K562 (cell line): Measurements from ENCODE around the gene CSF2. TPM values are rescaled to one million over a fixed set of nuclear protein-coding genes. Genes with fewer than 3 reads are reported as not detected.

Experiments used
- ATAC-seq: fragments of 200-7000 bp; cut with Tn5 transposase; 3 replicates; pipeline ENCODE4 v1.9.1; 2020; ENCODE audit warnings: moderate library complexity
- BruUV-seq: library from RNA; stranded (reverse); fragments of 400-500 nt; replicated peaks from 2 replicates; lab custom pipeline; 2021; lab: Mats Ljungman, UMichigan
- CTCF ChIA-PET: fragments of 300-600 bp; formaldehyde crosslinking; extraction: SDS; loops from one replicate; lab custom pipeline; 2021; ENCODE audit warnings: low intra/inter-chr PET ratio; lab: Yijun Ruan, JAX
- POLR2A ChIA-PET: fragments of 300-600, 350-650 bp; sonication (Branson Sonifier 250); formaldehyde crosslinking; extraction: SDS; loops from one replicate; lab custom pipeline; 2021; ENCODE audit warnings: antibody characterized with exemption, inconsistent platforms; lab: Yijun Ruan, JAX
- DNase-seq, 4 experiments: peaks; one replicate each; pipeline versions ENCODE4 v3.0.0 to v3.0.0-alpha.2; 2011 to 2018; ENCODE audit warnings: low spot score in 3 of 4, mixed read lengths in 3 of 4; ENCODE audit errors: extremely low read depth in 1 of 4
- FAIRE-seq: peaks from 2 replicates; lab custom pipeline; 2011; peaks lifted over from hg19 to GRCh38; lab: Jason Lieb, UNC
- H2AFZ ChIP-seq: 2 replicates; pipeline ENCODE4 v1.6.0; 2011; ENCODE audit warnings: low read depth, low read length, control low read depth, inconsistent platforms
- H3K27ac ChIP-seq: fragments of 200-600 bp; 3 replicates; pipeline ENCODE4 v1.8.0; 2011; ENCODE audit warnings: low read depth, mild to moderate bottlenecking, control low read depth, inconsistent platforms, low read length, moderate library complexity, mixed read lengths; ENCODE audit errors: extremely low read depth
- H3K27me3 ChIP-seq, 2 experiments: fragments of 300-600 bp in 1 of 2; 2 replicates in 1 of 2; 3 replicates in 1 of 2; pipeline versions ENCODE4 v1.6.0 to v1.8.0; 2011; ENCODE audit warnings: inconsistent platforms in 2 of 2, low read length in 2 of 2, mild to moderate bottlenecking in 1 of 2, mixed read lengths in 1 of 2, moderate library complexity in 1 of 2; ENCODE audit not compliant: control insufficient read depth in 2 of 2, insufficient read depth in 2 of 2
- H3K36me3 ChIP-seq: fragments of 300-600 bp; 3 replicates; pipeline ENCODE4 v1.8.0; 2011; ENCODE audit warnings: mild to moderate bottlenecking, low read length, inconsistent platforms; ENCODE audit not compliant: control insufficient read depth, insufficient read depth
- H3K4me1 ChIP-seq, 2 experiments: fragments of 200-600 bp in 1 of 2; replicated peaks in 1 of 2; 2 replicates in 1 of 2; 3 replicates in 1 of 2; pipeline versions ENCODE4 v1.5.1 to v1.8.0; 2011; ENCODE audit warnings: inconsistent platforms in 2 of 2, low read length in 2 of 2, mild to moderate bottlenecking in 1 of 2, mixed read lengths in 1 of 2, moderate library complexity in 1 of 2; ENCODE audit not compliant: control insufficient read depth in 2 of 2, insufficient read depth in 2 of 2
- H3K4me2 ChIP-seq: 2 replicates; pipeline ENCODE4 v1.6.1; 2011; ENCODE audit warnings: low read length, control low read depth, inconsistent platforms, mixed read lengths; ENCODE audit not compliant: insufficient read depth
- H3K4me3 ChIP-seq: fragments of 200-600 bp; sonication (generic), shearing (Covaris generic); 2 replicates; pipeline ENCODE4 v1.5.1; 2016; ENCODE audit warnings: control low read depth, inconsistent platforms
- H3K79me2 ChIP-seq: fragments of 200-600 bp; 3 replicates; pipeline ENCODE4 v1.8.0; 2011; ENCODE audit warnings: low read length, inconsistent platforms; ENCODE audit not compliant: control insufficient read depth, insufficient read depth
- H3K9ac ChIP-seq, 2 experiments: 2 replicates each; pipeline versions ENCODE4 v1.6.0 to v1.6.1; 2011; ENCODE audit warnings: low read depth in 2 of 2, low read length in 2 of 2, control low read depth in 1 of 2, inconsistent platforms in 1 of 2, mild to moderate bottlenecking in 1 of 2, mixed read lengths in 1 of 2; ENCODE audit not compliant: insufficient read depth in 1 of 2
- H3K9me1 ChIP-seq: one replicate; pipeline ENCODE4 v1.6.0; 2011; ENCODE audit warnings: inconsistent platforms, mild to moderate bottlenecking, low read length, moderate library complexity; ENCODE audit not compliant: control insufficient read depth, insufficient read depth
- H3K9me3 ChIP-seq: replicated peaks from 2 replicates; pipeline ENCODE4 v1.5.1; 2011; ENCODE audit warnings: low read depth, low read length, inconsistent platforms; ENCODE audit not compliant: control insufficient read depth, insufficient read depth
- H4K20me1 ChIP-seq: replicated peaks from 2 replicates; pipeline ENCODE4 v1.6.1; 2011; ENCODE audit warnings: low read length, inconsistent platforms, mixed read lengths; ENCODE audit not compliant: control insufficient read depth, insufficient read depth
- ATF7 ChIP-seq: fragments of 450-650 bp; IDR thresholded peaks from 2 replicates; pipeline ENCODE4 v1.7.1; 2014; ENCODE audit warnings: mild to moderate bottlenecking, moderate library complexity
- NCOA1 ChIP-seq: fragments of 450-650 bp; IDR thresholded peaks from 2 replicates; pipeline ENCODE4 v1.6.1; 2016; ENCODE audit warnings: low read depth
- NFATC3 ChIP-seq: fragments of 450-650 bp; IDR thresholded peaks from 2 replicates; pipeline ENCODE4 v1.6.1; 2017; ENCODE audit warnings: mild to moderate bottlenecking
- PHF8 ChIP-seq: fragments of 200-600 bp; sonication (generic); IDR thresholded peaks from 2 replicates; pipeline ENCODE4 v1.6.1; 2012; ENCODE audit warnings: mixed run types, mild to moderate bottlenecking, inconsistent platforms, low read length, moderate library complexity, borderline replicate concordance
- PRMT5 ChIP-seq: sonication (generic); formaldehyde crosslinking; IDR thresholded peaks from 2 replicates; pipeline ENCODE4 v1.5.0; 2020; ENCODE audit warnings: missing genetic modification reagents
- PTRF ChIP-seq: fragments of 450-650 bp; IDR thresholded peaks from 2 replicates; pipeline ENCODE4 v1.6.1; 2016; ENCODE audit warnings: mild to moderate bottlenecking, missing genetic modification characterization, missing compliant biosample characterization
- RBM17 ChIP-seq: fragments of 200-400 bp; formaldehyde crosslinking; IDR thresholded peaks from 2 replicates; pipeline ENCODE4 v1.6.1; 2017; ENCODE audit warnings: low read depth, mild to moderate bottlenecking, low read length, borderline replicate concordance
- ZC3H11A ChIP-seq: IDR thresholded peaks from 2 replicates; pipeline ENCODE4 v1.6.1; 2012; ENCODE audit warnings: low read depth, low read length, improper control_type of control experiment
- ZNF24 ChIP-seq: fragments of 450-650 bp; IDR thresholded peaks from 2 replicates; pipeline ENCODE4 v1.6.1; 2016
- ZNF347 ChIP-seq: fragments of 450-650 bp; formaldehyde crosslinking; IDR thresholded peaks from 2 replicates; pipeline ENCODE4 v1.4.0; 2020; ENCODE audit warnings: low read depth, mild to moderate bottlenecking, moderate library complexity
- WGBS: fragments of 100-300 bp; shearing (Covaris generic); methylation state at CpG from one replicate; pipeline ENCODE4 v1.1.6; 2016; ENCODE audit warnings: low coverage, mixed read lengths; ENCODE audit not compliant: insufficient coverage; ENCODE audit errors: missing lambda C conversion rate; 5-methylcytosine and 5-hydroxymethylcytosine counted together
- in situ Hi-C: fragments of 300-500 bp; cut with MboI; formaldehyde crosslinking; loops from 4 replicates; pipeline ENCODE4 v1.15.0; 2018; ENCODE audit warnings: inconsistent platforms, mixed read lengths
- intact Hi-C: fragments of 100-400 bp; cut with micrococcal nuclease; formaldehyde crosslinking; loops from 2 replicates; pipeline ENCODE4 v1.14.2; 2022
- polyA plus RNA-seq, 8 experiments: library from polyadenylated mRNA; depleted of rRNA in 4 of 8; stranded (reverse) in 5 of 8; unstranded in 3 of 8; fragments of >200 nt; fragmentation: Nextera tagmentation in 2 of 8; fragmentation: Illumina TruSeq in 1 of 8; extraction: Ambion mirVana in 2 of 8; extraction: Trizol in 1 of 8; gene quantifications; 2 replicates each; pipeline versions ENCODE4 v1.2.1 to v1.2.3, GENCODE V29; 2011 to 2014; ENCODE audit warnings: inconsistent platforms in 1 of 8, missing spikeins in 1 of 8
- total RNA-seq, 7 experiments: library from RNA; depleted of rRNA in 6 of 7; stranded (reverse); fragments of >200 nt in 6 of 7; fragmentation: Illumina TruSeq in 2 of 7; extraction: Trizol in 2 of 7; gene quantifications; 2 replicates each; pipeline versions ENCODE4 v1.2.1 to v1.2.3, GENCODE V29; 2011 to 2021; ENCODE audit warnings: low replicate concordance in 1 of 7
- TF ChIP-seq, protein P1 (sequence below): fragments of 250-450 bp; sonication (Bioruptor Pico); IDR thresholded peaks from 2 replicates; pipeline ENCODE4 v1.5.0; 2022; ENCODE audit warnings: mild to moderate bottlenecking
- TF ChIP-seq, protein P2 (sequence below): sonication (generic); formaldehyde crosslinking; IDR thresholded peaks from 2 replicates; pipeline ENCODE4 v1.9.0; 2022; ENCODE audit warnings: mild to moderate bottlenecking, missing genetic modification reagents
- TF ChIP-seq, protein P3 (sequence below), 2 experiments: IDR thresholded peaks; 2 replicates each; pipeline ENCODE4 v1.6.1; 2012; ENCODE audit warnings: improper control_type of control experiment in 2 of 2, low read depth in 2 of 2, low read length in 2 of 2, borderline replicate concordance in 1 of 2

CSF2 gene
- total and polyA plus RNA-seq, 9 of the 15 experiments (the other 6 are each of a cell fraction or from before 2014, with no cell fraction given): 0.25 to 0.29 TPM; not detected in 7

DNA sequence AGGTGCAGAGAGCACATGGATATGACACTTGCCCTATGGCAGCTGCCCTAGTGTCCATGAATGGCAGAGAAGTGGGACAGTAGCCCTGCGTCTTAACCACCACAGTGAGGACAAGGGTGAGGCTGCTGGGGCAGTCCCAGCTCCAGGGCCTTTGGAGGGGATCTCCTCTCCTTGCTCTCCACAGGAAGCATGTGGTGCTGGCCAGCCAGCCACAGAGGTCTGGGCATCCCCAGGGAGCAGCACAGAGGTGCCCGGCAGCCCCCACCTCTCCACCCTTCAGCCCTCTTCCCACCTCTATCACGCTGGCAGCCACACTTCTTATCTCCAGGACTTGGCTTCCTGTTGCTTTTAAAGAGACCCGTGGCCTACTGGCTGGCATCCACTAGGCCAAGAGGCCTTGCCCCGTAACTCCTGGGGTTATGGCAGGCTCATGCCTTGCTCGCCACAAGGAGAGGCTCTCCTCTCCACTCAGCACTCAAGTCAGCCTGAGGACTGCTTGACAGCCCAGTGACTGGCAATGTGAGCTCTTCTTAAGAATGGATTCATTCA is 21.9 kb downstream of the CSF2 start:
- 64% methylated on average over 5 of the region's 6 CpGs for WGBS
- ChIA-PET CTCF (no interaction called here), POLR2A (interaction anchor here (1.0 kb wide), 1 partner anchor 395 kb away, joined by 3 read pairs; the partner anchor contains the start of gene IRF1)
- Histone ChIP-seq H3K4me2 (no peak overlapping the region), H3K27ac (no peak overlapping the region), H3K4me3 (no peak overlapping the region), H3K9me1 (no peaks in the 10 kb centered on the region), H4K20me1 (no peaks in the 10 kb centered on the region), H2AFZ (no peak overlapping the region), H3K4me1 (peaks cover 12 to 40% of the 10 kb centered on the region in 2 experiments), H3K79me2 (no peaks in the 10 kb centered on the region; the same call in 2 of the 3 replicates), H3K36me3 (no peaks in the 10 kb centered on the region), H3K9ac (no peak overlapping the region), H3K9me3 (no peaks in the 10 kb centered on the region), H3K27me3 (no peaks in the 10 kb centered on the region)
- no TSS peak for BruUV-seq
- no peak for ATAC-seq
- no peak for FAIRE-seq
- no peak for DNase-seq
- in situ Hi-C loops: no loop called here
- intact Hi-C loops: no loop called here
- TF ChIP-seq, protein P1, sequence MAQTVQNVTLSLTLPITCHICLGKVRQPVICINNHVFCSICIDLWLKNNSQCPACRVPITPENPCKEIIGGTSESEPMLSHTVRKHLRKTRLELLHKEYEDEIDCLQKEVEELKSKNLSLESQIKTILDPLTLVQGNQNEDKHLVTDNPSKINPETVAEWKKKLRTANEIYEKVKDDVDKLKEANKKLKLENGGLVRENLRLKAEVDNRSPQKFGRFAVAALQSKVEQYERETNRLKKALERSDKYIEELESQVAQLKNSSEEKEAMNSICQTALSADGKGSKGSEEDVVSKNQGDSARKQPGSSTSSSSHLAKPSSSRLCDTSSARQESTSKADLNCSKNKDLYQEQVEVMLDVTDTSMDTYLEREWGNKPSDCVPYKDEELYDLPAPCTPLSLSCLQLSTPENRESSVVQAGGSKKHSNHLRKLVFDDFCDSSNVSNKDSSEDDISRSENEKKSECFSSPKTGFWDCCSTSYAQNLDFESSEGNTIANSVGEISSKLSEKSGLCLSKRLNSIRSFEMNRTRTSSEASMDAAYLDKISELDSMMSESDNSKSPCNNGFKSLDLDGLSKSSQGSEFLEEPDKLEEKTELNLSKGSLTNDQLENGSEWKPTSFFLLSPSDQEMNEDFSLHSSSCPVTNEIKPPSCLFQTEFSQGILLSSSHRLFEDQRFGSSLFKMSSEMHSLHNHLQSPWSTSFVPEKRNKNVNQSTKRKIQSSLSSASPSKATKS (CRISPR knock-in tag): no peak
- peak; percentile 89 for TF ChIP-seq ZNF24
- TF ChIP-seq, protein P2, sequence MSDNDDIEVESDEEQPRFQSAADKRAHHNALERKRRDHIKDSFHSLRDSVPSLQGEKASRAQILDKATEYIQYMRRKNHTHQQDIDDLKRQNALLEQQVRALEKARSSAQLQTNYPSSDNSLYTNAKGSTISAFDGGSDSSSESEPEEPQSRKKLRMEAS (CRISPR knock-in tag): 0 out of 2 replicates have a peak, but pooled peaks have one; percentile 17
- no peak for TF ChIP-seq NCOA1
- no peak for TF ChIP-seq ATF7
- TF ChIP-seq ZC3H11A: no peak
- TF ChIP-seq RBM17: no peak
- TF ChIP-seq NFATC3: no peak
- no peak for TF ChIP-seq ZNF347 (CRISPR knock-in tag)
- no peak for TF ChIP-seq PTRF (tag)
- TF ChIP-seq, protein P3, sequence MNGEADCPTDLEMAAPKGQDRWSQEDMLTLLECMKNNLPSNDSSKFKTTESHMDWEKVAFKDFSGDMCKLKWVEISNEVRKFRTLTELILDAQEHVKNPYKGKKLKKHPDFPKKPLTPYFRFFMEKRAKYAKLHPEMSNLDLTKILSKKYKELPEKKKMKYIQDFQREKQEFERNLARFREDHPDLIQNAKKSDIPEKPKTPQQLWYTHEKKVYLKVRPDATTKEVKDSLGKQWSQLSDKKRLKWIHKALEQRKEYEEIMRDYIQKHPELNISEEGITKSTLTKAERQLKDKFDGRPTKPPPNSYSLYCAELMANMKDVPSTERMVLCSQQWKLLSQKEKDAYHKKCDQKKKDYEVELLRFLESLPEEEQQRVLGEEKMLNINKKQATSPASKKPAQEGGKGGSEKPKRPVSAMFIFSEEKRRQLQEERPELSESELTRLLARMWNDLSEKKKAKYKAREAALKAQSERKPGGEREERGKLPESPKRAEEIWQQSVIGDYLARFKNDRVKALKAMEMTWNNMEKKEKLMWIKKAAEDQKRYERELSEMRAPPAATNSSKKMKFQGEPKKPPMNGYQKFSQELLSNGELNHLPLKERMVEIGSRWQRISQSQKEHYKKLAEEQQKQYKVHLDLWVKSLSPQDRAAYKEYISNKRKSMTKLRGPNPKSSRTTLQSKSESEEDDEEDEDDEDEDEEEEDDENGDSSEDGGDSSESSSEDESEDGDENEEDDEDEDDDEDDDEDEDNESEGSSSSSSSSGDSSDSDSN (IDR thresholded peaks at IDR 0.05; ENCODE audit: borderline replicate concordance in 1 of 2, low read depth in 2 of 2, low read length in 2 of 2): no peak
- TF ChIP-seq PRMT5 (CRISPR knock-in tag): no peak
- no peak for TF ChIP-seq PHF8
